GM10248 (cell line): ENCODE data around the gene RAB14.

ENCODE experiments used
- CTCF ChIA-PET: fragments of 300-600 bp; sonication (Branson Sonifier 250); formaldehyde crosslinking; extraction: SDS; loops from one replicate; lab custom pipeline; 2021; ENCODE audit warnings: antibody characterized with exemption; lab: Yijun Ruan, JAX
- POLR2A ChIA-PET: fragments of 350-650 bp; sonication (Branson Sonifier 250); formaldehyde crosslinking; extraction: SDS; loops from one replicate; lab custom pipeline; 2020; ENCODE audit warnings: antibody characterized with exemption; lab: Yijun Ruan, JAX
- DNase-seq: peaks from one replicate; pipeline ENCODE4 v3.0.0; 2012; ENCODE audit errors: extremely low spot score
- TF ChIP-seq, protein P1 (sequence below): IDR thresholded peaks from 2 replicates; pipeline ENCODE4 v1.5.1; 2012; ENCODE audit warnings: mild to moderate bottlenecking, low read depth; ENCODE audit errors: extremely low read depth, missing control alignments, control extremely low read depth

RAB14 gene

DNA sequence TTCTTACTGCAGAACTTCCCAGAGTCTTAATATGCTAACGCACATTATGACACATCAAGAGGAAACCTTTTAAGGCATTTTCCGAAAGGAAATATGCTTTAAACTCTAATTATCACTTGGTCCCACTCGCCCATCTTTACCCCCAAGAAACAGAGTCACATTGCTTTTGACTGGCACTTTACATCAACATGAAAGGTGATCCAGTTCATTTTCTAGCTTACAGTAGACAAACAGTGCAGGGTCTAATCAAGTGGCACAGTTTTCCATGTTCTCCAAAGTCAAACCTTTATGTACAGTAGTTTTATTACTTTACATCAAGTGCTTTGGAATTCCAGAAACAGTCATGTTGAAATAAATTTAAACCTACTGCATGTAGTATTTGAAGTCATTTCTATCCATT is 12.0 kb downstream of the RAB14 start:
- POLR2A ChIA-PET: no interaction called here
- TF ChIP-seq, protein P1, sequence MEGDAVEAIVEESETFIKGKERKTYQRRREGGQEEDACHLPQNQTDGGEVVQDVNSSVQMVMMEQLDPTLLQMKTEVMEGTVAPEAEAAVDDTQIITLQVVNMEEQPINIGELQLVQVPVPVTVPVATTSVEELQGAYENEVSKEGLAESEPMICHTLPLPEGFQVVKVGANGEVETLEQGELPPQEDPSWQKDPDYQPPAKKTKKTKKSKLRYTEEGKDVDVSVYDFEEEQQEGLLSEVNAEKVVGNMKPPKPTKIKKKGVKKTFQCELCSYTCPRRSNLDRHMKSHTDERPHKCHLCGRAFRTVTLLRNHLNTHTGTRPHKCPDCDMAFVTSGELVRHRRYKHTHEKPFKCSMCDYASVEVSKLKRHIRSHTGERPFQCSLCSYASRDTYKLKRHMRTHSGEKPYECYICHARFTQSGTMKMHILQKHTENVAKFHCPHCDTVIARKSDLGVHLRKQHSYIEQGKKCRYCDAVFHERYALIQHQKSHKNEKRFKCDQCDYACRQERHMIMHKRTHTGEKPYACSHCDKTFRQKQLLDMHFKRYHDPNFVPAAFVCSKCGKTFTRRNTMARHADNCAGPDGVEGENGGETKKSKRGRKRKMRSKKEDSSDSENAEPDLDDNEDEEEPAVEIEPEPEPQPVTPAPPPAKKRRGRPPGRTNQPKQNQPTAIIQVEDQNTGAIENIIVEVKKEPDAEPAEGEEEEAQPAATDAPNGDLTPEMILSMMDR: no peak
- DNase-seq: no peak
- CTCF ChIA-PET: interaction anchor here (1.2 to 4.2 kb wide), 2 partner anchors 11 to 30 kb away, joined by 3 to 24 read pairs; partner anchors contain the start of gene RAB14

DNA sequence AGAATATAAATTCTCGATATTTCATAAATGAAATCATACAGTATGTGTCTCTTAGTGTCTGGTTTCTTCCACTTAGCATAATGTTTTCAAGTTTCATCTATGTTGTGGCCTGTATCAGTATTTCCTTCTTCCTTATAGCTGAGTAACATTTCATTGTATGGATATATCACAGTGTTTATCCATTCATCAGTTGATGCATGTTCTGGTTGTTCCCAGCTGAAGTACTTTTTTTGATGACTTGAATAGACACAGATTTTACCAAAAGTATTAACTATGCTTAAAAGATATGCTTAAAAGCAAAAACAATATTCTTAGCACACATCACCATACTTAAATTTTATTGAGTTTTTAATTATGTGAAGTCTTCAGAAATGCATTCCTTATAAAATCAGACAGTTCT is 12.7 kb downstream of the RAB14 start:
- ChIA-PET CTCF (interaction anchor here (1.2 to 4.2 kb wide), 2 partner anchors 11 to 29 kb away, joined by 3 to 24 read pairs; partner anchors contain the start of gene RAB14), POLR2A (no interaction called here)
- TF ChIP-seq, protein P1: no peak
- no peak for DNase-seq

DNA sequence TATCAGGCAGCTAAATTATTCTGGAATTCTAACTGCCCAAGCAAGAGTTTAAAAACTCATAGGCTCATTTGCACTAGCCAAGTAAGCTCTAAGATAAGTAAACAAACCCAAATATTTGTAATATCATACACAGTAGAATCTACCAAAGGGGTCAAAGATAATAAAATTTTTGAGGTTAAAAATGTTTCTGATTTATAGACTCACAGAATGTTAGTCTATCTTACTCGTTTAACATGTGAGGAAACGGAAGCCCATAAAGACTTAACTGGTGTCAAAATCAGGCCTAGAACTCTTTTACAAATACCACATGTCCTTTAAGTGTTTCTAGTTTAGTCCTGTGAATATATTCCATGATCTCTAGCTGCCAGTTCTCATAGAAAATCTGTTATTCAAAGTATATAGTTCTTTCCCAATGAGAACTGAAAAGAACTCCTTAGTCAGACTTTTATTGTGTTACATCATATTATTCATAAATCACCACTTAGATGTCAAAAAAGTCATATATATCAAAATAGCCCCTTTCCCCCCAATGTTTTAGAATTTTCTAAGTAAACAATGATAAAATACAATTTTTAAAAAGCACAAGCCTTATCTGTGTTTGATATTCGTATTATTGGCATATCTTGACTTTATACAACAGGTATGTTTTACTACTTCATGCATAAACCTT is 13.9 kb downstream of the RAB14 start:
- POLR2A ChIA-PET: no interaction called here
- no peak for DNase-seq
- TF ChIP-seq, protein P1: no peak
- CTCF ChIA-PET: interaction anchor here (3.3 to 5.3 kb wide), 4 partner anchors 12 to 25 kb away, joined by 12 to 37 read pairs (median 20); partner anchors contain the start of gene RAB14

DNA sequence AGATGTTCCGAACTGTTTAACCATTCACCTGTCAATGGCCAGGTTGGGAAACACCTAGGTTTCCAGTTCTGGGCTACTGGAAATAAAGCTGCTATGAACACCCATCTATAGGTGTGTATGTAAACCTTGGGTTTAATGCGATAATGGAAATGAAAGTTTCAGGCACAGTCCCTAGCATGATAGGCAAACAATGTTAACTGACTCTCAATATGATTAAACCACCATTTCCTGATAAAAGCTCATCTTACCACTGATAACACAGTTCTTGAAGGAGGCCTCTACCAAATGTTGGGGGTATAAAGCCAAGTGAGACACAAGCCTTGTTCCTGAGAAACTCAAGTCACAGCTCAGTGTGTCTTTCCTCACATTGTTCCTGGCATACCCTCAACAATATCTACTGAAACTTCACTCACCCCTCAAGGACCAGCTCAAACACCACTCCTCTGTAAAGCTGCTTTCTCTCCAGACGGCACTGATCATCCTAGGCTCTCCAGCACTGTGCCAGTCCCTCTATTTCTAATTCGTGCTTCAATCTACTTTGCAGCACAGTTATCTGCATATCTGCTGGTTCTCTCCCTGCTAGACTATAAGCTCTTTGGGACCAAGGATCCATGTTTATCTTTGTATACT is 15.8 kb downstream of the RAB14 start:
- DNase-seq: no peak
- TF ChIP-seq, protein P1: no peak
- ChIA-PET POLR2A (interaction anchor here (0.9 kb wide), 1 partner anchor 12 kb away, joined by 3 read pairs; no protein-coding TSS in a partner anchor), CTCF (interaction anchor here (0.8 to 5.3 kb wide), 8 partner anchors 10 to 42 kb away, joined by 3 to 37 read pairs (median 6); partner anchors contain the start of gene RAB14)

DNA sequence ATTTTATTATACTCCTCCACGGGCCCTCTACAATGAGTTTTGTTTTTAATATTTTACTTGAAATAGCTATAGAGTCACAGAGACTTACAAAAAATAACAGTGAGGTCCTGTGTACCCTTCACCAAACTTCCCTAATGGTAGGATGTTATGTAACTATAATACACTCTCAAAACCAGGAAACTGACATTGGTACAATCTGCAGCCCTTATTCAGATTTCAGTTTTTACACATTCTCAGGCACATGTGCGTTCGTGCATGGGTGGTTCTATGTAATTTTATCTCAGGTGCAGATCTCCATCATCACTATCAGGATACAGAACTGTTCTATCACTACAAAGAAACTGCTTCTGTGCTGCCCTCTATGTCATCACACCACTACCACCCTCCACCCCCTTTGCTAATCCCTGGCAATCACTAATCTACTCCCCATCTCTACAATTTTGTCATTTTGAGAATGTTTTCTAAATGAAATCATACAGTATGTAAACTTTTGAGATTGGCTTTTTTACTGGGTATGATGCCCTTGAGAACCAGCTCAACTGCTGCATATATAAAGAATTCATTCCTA is 16.4 kb downstream of the RAB14 start:
- TF ChIP-seq, protein P1: no peak
- no peak for DNase-seq
- POLR2A ChIA-PET: interaction anchor here (0.9 kb wide), 1 partner anchor 12 kb away, joined by 3 read pairs; no protein-coding TSS in a partner anchor
- CTCF ChIA-PET: interaction anchor here (0.8 to 5.3 kb wide), 7 partner anchors 10 to 28 kb away, joined by 3 to 37 read pairs (median 7); partner anchors contain the start of gene RAB14

DNA sequence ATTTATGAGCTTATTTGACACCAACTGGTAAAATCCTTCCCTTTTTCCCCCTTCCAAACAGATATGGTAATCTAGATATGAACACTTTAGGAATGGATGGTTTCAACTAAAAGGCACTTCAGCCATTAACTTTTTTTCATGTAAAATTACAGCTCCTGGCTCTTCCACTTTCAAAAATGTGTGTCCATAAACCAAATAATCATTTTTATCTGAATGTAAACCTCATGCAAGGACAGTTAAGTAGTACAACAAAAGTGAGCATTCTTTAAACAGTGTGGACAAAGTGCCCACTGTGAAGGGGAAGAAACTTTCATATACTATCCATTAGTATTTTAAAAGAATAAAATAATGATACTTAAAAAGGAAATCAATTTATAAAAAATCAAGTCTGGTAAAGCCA is 17.2 kb downstream of the RAB14 start:
- no peak for DNase-seq
- ChIA-PET CTCF (interaction anchor here (0.9 to 5.3 kb wide), 5 partner anchors 9 to 64 kb away, joined by 3 to 37 read pairs (median 4); no protein-coding TSS in a partner anchor), POLR2A (interaction anchor here (1.1 kb wide), 1 partner anchor 8 kb away, joined by 3 read pairs; no protein-coding TSS in a partner anchor)
- TF ChIP-seq, protein P1: no peak
